GM15510 (cell line): Measurements from ENCODE around the gene KLF12.

Experiments used
- POLR2A ChIP-seq: IDR thresholded peaks from 3 replicates; pipeline ENCODE4 v1.6.1; 2011; ENCODE audit warnings: borderline replicate concordance; ENCODE audit not compliant: insufficient read length; ENCODE audit errors: extremely low read depth

The KLF12 gene

DNA sequence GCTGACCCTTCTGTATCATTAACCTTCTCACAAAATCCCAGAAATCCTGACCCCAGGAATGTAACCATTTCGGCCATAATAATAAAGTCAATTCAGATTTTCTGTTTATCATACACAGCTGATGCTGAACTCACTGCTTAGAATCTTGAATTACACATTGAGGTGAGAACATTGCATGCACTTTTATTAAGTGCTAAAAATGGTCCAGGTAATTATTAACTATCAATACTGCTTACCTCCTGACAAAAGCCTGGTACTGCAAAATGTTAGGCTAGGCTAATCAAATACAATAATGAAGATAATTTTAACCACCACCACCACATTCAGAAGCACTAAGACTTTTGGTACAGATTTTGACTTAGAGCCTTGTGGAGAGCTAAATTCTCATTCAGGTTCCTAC, 36.1 kb downstream of the KLF12 start:
- TF ChIP-seq POLR2A = no peak

- no peak for TF ChIP-seq POLR2A
Observed at GRCh38 chr13:74097116-74097515, 37.1 kb downstream of the KLF12 start.

DNA sequence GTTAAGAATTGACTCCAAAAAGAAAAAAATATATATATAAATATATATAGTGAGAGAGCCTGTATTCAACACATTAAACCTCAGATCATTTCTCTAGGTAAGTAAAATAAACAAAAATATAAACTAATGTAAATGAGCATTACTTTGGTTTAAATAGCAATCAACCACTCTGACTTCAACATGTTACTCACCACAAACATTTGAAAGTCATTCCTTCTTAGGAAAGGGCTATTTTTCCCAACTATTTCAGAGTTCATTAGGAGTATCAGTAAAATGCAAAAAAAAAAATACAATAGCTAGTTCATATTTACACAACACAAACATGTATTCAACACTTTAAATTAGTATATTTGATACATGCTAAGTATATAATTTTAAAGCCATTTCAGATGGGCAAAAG, 40.5 kb downstream of the KLF12 start:
- TF ChIP-seq POLR2A = no peak

DNA sequence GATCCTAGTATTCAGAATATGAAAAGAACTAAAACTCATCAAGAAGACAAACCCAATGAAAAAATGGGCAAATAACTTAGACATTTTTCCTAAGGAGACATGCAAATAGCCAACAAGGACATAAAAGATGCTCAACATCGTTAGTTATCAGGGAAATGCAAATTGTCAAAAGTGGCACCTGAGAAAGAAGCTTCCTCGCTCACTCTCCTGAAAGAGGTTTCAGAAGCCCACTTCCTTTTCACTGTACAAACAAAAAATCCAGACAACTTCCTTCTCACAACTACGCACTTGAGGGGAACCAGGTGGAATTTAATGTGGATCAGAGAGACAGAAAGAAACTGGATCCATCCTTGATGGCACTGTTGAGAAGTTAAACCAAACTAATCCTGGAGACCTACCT, 41.5 kb downstream of the KLF12 start:
- no peak for TF ChIP-seq POLR2A

DNA sequence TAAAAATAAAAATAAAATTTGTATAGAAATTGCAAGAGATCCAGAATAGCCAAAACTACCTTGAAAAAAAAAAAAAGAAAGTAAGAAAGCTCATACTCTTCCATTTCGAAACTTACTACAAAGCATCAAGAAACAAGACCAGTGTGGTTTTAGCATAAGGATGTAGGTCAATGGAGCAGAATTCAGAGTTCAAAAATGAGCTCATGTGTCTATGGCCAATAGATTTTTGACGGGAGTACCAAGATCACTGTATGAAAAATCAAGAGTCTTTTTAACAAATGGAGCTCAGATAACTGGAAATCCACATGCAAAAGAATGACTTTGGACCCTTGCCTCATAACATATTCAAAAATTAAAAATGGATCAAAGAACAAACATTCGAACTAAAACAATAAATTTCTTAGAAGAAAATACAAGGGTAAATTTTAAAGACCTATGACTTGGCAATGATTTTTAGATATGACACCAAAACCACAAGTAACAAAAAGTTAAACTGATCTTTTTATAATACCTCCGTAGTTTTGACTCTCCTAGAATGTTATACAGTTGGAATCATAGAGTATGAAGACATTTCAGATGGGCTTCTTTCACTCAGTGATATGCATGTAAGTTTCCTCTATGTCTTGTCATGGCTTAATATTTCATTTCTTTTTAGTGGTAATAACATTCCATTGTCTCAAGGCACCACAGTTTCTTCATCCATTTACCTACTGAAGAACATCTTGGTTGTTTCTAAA, 43.2 kb downstream of the KLF12 start:
- no peak for TF ChIP-seq POLR2A

DNA sequence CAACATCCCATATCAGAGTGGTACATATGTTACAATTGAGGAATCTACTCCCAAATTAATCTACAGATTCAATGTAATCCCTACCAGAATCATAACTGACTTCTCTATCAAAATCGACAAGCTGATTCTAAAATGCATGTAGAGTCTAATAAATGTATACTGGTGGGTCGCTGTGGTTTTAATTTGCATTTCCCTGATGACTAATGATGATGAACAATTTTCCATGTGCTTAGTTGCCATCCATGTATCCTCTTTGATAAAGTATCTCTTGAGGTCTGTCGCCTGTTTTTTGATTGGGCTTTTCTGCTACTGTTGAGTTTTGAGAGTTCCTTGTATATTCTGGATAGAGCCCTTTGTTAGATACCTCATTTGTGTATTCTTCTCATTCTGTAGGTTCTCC, 43.8 kb downstream of the KLF12 start:
- TF ChIP-seq POLR2A = no peak

- TF ChIP-seq POLR2A = no peak
Observed at GRCh38 chr13:74087357-74087756, 46.8 kb downstream of the KLF12 start.
